K562 (cell line): ENCODE data around the gene GFI1B. TPM values are rescaled to one million over a fixed set of nuclear protein-coding genes. Genes with fewer than 3 reads are reported as not detected.

Source experiments
- BRD4 ChIP-seq: fragments of 200-600 bp; sonication (generic); IDR thresholded peaks from 2 replicates; pipeline ENCODE4 v1.6.1; 2017; ENCODE audit warnings: inconsistent platforms
- CBX3 ChIP-seq, 2 experiments: IDR thresholded peaks; 1 replicate in 1 of 2; 2 replicates in 1 of 2; pipeline ENCODE4 v1.6.1; 2012; ENCODE audit warnings: inconsistent platforms in 2 of 2, low read length in 2 of 2, borderline replicate concordance in 1 of 2, control low read depth in 1 of 2
- ETV6 ChIP-seq, 3 experiments: fragments of 150-350 bp in 1 of 3; sonication (generic) in 1 of 3; formaldehyde crosslinking in 1 of 3; IDR thresholded peaks; 2 replicates each; pipeline versions ENCODE4 v1.6.1 to v1.8.0; 2014 to 2022; ENCODE audit warnings: borderline replicate concordance in 2 of 3, low read depth in 2 of 3, antibody characterized with exemption in 1 of 3, low read length in 1 of 3, mild to moderate bottlenecking in 1 of 3, missing genetic modification reagents in 1 of 3
- FIP1L1 ChIP-seq: fragments of 200-400 bp; formaldehyde crosslinking; IDR thresholded peaks from 2 replicates; pipeline ENCODE4 v1.6.1; 2018; ENCODE audit warnings: mild to moderate bottlenecking, low read depth, low read length; ENCODE audit not compliant: poor library complexity, severe bottlenecking
- GTF2A2 ChIP-seq: IDR thresholded peaks from 2 replicates; pipeline ENCODE4 v1.6.1; 2016; ENCODE audit warnings: mild to moderate bottlenecking, missing genetic modification characterization, missing compliant biosample characterization
- HMG20B ChIP-seq: fragments of 250-450 bp; sonication (Bioruptor Pico); IDR thresholded peaks from 2 replicates; pipeline ENCODE4 v1.5.0; 2021; ENCODE audit warnings: mild to moderate bottlenecking
- KAT8 ChIP-seq: fragments of 450-650 bp; IDR thresholded peaks from 2 replicates; pipeline ENCODE4 v1.6.1; 2016; ENCODE audit warnings: low read depth, mild to moderate bottlenecking
- PCBP1 ChIP-seq: fragments of 200-400 bp; formaldehyde crosslinking; IDR thresholded peaks from 2 replicates; pipeline ENCODE4 v1.6.1; 2018; ENCODE audit warnings: mild to moderate bottlenecking, low read depth, low read length; ENCODE audit not compliant: poor library complexity, severe bottlenecking
- PTBP1 ChIP-seq: fragments of 200-400 bp; formaldehyde crosslinking; IDR thresholded peaks from 2 replicates; pipeline ENCODE4 v1.6.1; 2017; ENCODE audit warnings: low read depth, low read length
- RNF2 ChIP-seq: sonication (generic); IDR thresholded peaks from 2 replicates; pipeline ENCODE4 v1.6.1; 2016
- SAFB2 ChIP-seq: fragments of 200-400 bp; formaldehyde crosslinking; IDR thresholded peaks from 2 replicates; pipeline ENCODE4 v1.6.1; 2018; ENCODE audit warnings: borderline replicate concordance, low read length, low read depth, moderate library complexity; ENCODE audit not compliant: severe bottlenecking
- SMAD3 ChIP-seq: fragments of 450-650 bp; formaldehyde crosslinking; conservative IDR thresholded peaks from 2 replicates; pipeline ENCODE4 v1.4.0; 2020; ENCODE audit warnings: mild to moderate bottlenecking
- ZNF143 ChIP-seq: sonication (generic); formaldehyde crosslinking; IDR thresholded peaks from 2 replicates; pipeline ENCODE4 v1.9.0; 2022; ENCODE audit warnings: mild to moderate bottlenecking, missing genetic modification reagents
- ZNF354B ChIP-seq: fragments of 250-450 bp; sonication (Bioruptor Pico); IDR thresholded peaks from 2 replicates; pipeline ENCODE4 v1.4.0; 2020
- ZNF561 ChIP-seq: fragments of 450-650 bp; formaldehyde crosslinking; conservative IDR thresholded peaks from 2 replicates; pipeline ENCODE4 v1.4.0; 2020; ENCODE audit warnings: mild to moderate bottlenecking, moderate library complexity
- polyA plus RNA-seq, 8 experiments: library from polyadenylated mRNA; depleted of rRNA in 4 of 8; stranded (reverse) in 5 of 8; unstranded in 3 of 8; fragments of >200 nt; fragmentation: Nextera tagmentation in 2 of 8; fragmentation: Illumina TruSeq in 1 of 8; extraction: Ambion mirVana in 2 of 8; extraction: Trizol in 1 of 8; gene quantifications; 2 replicates each; pipeline versions ENCODE4 v1.2.1 to v1.2.3, GENCODE V29; 2011 to 2014; ENCODE audit warnings: inconsistent platforms in 1 of 8, missing spikeins in 1 of 8
- total RNA-seq, 7 experiments: library from RNA; depleted of rRNA in 6 of 7; stranded (reverse); fragments of >200 nt in 6 of 7; fragmentation: Illumina TruSeq in 2 of 7; extraction: Trizol in 2 of 7; gene quantifications; 2 replicates each; pipeline versions ENCODE4 v1.2.1 to v1.2.3, GENCODE V29; 2011 to 2021; ENCODE audit warnings: low replicate concordance in 1 of 7
- TF ChIP-seq, protein P1 (sequence below): fragments of 450-650 bp; formaldehyde crosslinking; IDR thresholded peaks from 2 replicates; pipeline ENCODE4 v1.4.0; 2022; ENCODE audit warnings: missing genetic modification characterization
- TF ChIP-seq, protein P2 (sequence below): IDR thresholded peaks from 2 replicates; pipeline ENCODE4 v1.6.1; 2012; ENCODE audit warnings: low read depth, low read length, improper control_type of control experiment, borderline replicate concordance
- TF ChIP-seq, protein P3 (sequence below): sonication (generic); formaldehyde crosslinking; IDR thresholded peaks from 2 replicates; pipeline ENCODE4 v1.8.0; 2022; ENCODE audit warnings: mild to moderate bottlenecking, missing genetic modification reagents, borderline replicate concordance
- TF ChIP-seq, protein P4 (sequence below): fragments of 200-800 bp; sonication (Bioruptor generic); IDR thresholded peaks from 2 replicates; pipeline ENCODE4 v1.6.1; 2017; ENCODE audit warnings: missing genetic modification characterization, missing compliant biosample characterization

Gene GFI1B
- total and polyA plus RNA-seq, 9 of the 15 experiments (the other 6 are each of a cell fraction or from before 2014, with no cell fraction given) = 8.0 to 75.7 (median 34.5) TPM

DNA sequence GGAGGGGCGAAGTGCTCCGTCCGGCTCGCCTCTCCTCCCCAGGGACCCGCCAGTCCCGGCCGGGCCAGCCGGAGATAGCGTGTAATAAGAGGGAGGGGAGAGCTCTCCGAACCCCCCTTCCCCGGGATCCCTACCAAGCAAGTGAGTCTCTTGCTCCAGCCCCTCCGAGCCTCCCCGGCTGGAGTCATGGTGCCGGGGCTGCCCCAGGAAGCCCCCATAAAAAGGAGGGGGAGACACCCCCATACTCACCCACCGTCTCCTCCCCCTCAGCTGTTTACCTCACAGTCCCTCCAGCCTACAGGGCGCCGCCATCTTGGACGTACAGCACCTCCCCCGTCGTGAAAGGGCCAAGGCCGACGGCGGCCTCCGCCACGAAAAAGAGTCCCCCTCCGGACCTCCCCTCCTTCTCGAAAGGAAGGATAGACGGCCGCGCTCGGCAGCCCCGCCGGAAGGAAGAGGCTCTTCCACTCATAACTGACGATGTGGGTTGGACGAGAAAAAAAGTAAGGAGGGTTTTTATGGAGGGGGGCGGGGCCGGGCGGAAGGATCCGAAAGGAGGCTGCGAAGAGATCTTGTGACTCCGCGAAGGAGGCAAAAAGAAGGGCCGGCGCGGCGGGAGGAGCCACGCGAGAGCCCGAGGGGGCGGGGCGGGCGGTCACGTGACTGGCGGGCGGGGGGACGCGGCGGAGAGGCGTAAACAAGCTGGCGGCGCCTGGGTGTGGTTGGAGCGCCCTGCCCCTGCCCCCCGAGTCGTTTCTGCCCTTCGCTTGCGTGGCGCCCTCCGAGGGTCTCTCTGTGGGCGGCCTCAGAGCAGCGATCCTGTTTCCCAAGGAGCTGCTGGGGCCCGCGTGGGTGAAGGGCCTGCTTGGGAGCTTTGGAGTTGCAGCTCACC is 34.0 kb upstream of the GFI1B start, which contains the start of gene TSC1 (continued):
- TF ChIP-seq, protein P1, sequence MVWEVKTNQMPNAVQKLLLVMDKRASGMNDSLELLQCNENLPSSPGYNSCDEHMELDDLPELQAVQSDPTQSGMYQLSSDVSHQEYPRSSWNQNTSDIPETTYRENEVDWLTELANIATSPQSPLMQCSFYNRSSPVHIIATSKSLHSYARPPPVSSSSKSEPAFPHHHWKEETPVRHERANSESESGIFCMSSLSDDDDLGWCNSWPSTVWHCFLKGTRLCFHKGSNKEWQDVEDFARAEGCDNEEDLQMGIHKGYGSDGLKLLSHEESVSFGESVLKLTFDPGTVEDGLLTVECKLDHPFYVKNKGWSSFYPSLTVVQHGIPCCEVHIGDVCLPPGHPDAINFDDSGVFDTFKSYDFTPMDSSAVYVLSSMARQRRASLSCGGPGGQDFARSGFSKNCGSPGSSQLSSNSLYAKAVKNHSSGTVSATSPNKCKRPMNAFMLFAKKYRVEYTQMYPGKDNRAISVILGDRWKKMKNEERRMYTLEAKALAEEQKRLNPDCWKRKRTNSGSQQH (CRISPR knock-in tag) = peak; percentile 69
- TF ChIP-seq, protein P2, sequence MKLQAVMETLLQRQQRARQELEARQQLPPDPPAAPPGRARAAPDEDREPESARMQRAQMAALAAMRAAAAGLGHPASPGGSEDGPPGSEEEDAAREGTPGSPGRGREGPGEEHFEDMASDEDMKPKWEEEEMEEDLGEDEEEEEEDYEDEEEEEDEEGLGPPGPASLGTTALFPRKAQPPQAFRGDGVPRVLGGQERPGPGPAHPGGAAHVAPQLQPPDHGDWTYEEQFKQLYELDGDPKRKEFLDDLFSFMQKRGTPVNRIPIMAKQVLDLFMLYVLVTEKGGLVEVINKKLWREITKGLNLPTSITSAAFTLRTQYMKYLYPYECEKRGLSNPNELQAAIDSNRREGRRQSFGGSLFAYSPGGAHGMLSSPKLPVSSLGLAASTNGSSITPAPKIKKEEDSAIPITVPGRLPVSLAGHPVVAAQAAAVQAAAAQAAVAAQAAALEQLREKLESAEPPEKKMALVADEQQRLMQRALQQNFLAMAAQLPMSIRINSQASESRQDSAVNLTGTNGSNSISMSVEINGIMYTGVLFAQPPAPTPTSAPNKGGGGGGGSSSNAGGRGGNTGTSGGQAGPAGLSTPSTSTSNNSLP = no peak
- TF ChIP-seq KAT8 (0 out of 2 replicates have a peak, but pooled peaks have one; percentile 60), ETV6 (IDR thresholded peaks at IDR 0.05; ENCODE audit: borderline replicate concordance in 1 of 2, low read depth in 2 of 2, low read length in 1 of 2) (no peak), ETV6 (CRISPR knock-in tag; IDR thresholded peaks at IDR 0.05; ENCODE audit: borderline replicate concordance) (no peak), ZNF143 (no peak), ZNF354B (CRISPR knock-in tag) (no peak), SMAD3 (CRISPR knock-in tag) (no peak; the same call in 1 of the 2 replicates), GTF2A2 (peak; percentile 98), CBX3 (IDR thresholded peaks at IDR 0.05; ENCODE audit: borderline replicate concordance in 1 of 2, low read length in 2 of 2) (no peak), ZNF561 (CRISPR knock-in tag) (no peak), SAFB2 (no peak), FIP1L1 (peak; percentile 93), HMG20B (CRISPR knock-in tag) (no peak), RNF2 (peak; percentile 77), PCBP1 (peak; percentile 100), PTBP1 (no peak), BRD4 (peak; percentile 88)
- TF ChIP-seq, protein P3, sequence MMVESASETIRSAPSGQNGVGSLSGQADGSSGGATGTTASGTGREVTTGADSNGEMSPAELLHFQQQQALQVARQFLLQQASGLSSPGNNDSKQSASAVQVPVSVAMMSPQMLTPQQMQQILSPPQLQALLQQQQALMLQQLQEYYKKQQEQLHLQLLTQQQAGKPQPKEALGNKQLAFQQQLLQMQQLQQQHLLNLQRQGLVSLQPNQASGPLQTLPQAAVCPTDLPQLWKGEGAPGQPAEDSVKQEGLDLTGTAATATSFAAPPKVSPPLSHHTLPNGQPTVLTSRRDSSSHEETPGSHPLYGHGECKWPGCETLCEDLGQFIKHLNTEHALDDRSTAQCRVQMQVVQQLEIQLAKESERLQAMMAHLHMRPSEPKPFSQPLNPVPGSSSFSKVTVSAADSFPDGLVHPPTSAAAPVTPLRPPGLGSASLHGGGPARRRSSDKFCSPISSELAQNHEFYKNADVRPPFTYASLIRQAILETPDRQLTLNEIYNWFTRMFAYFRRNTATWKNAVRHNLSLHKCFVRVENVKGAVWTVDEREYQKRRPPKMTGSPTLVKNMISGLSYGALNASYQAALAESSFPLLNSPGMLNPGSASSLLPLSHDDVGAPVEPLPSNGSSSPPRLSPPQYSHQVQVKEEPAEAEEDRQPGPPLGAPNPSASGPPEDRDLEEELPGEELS (CRISPR knock-in tag) = peak; percentile 83; the same call in 1 of the 2 replicates
- TF ChIP-seq, protein P4, sequence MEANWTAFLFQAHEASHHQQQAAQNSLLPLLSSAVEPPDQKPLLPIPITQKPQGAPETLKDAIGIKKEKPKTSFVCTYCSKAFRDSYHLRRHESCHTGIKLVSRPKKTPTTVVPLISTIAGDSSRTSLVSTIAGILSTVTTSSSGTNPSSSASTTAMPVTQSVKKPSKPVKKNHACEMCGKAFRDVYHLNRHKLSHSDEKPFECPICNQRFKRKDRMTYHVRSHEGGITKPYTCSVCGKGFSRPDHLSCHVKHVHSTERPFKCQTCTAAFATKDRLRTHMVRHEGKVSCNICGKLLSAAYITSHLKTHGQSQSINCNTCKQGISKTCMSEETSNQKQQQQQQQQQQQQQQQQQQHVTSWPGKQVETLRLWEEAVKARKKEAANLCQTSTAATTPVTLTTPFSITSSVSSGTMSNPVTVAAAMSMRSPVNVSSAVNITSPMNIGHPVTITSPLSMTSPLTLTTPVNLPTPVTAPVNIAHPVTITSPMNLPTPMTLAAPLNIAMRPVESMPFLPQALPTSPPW = peak; percentile 90
